Thymus (tissue), 11 donors: ENCODE measurements around the gene DAB1. TPM values are rescaled to one million over a fixed set of nuclear protein-coding genes. Genes with fewer than 3 reads are reported as not detected.

Experiments used
- DNase-seq, 9 donors: peaks; one replicate each; pipeline ENCODE4 v3.0.0-alpha.2; 2013; ENCODE audit warnings: low spot score in 9 of 9, low read depth in 6 of 9, missing footprints in 1 of 9
- H3K27ac ChIP-seq, 2 donors: one replicate each; pipeline ENCODE4 v1.5.1; 2013; ENCODE audit warnings: control low read depth in 1 of 2, low read depth in 1 of 2, low read length in 1 of 2, mild to moderate bottlenecking in 1 of 2, moderate library complexity in 1 of 2
- H3K27me3 ChIP-seq, 2 donors: one replicate each; pipeline ENCODE4 v1.5.1; 2013; ENCODE audit warnings: low read length in 1 of 2; ENCODE audit not compliant: control insufficient read depth in 2 of 2, insufficient read depth in 1 of 2
- H3K36me3 ChIP-seq, 2 donors: one replicate each; pipeline ENCODE4 v1.5.1; 2013; ENCODE audit warnings: low read length in 1 of 2, mild to moderate bottlenecking in 1 of 2, moderate library complexity in 1 of 2; ENCODE audit not compliant: control insufficient read depth in 2 of 2, insufficient read depth in 2 of 2
- H3K4me1 ChIP-seq, 2 donors: one replicate each; pipeline ENCODE4 v1.5.1; 2013; ENCODE audit warnings: low read length in 2 of 2; ENCODE audit not compliant: control insufficient read depth in 2 of 2, insufficient read depth in 2 of 2
- H3K4me3 ChIP-seq, 2 donors: one replicate each; pipeline ENCODE4 v1.5.1; 2013; ENCODE audit warnings: low read length in 2 of 2, control low read depth in 1 of 2, mild to moderate bottlenecking in 1 of 2
- H3K9me3 ChIP-seq, 2 donors: one replicate each; pipeline ENCODE4 v1.5.1; 2013; ENCODE audit warnings: low read length in 1 of 2, mild to moderate bottlenecking in 1 of 2; ENCODE audit not compliant: control insufficient read depth in 2 of 2, insufficient read depth in 1 of 2
- WGBS: extraction: QIAGEN DNeasy Blood & Tissue Kit; methylation state at CpG from one replicate; pipeline ENCODE4 v1.1.7; 2013; 5-methylcytosine and 5-hydroxymethylcytosine counted together
- polyA plus RNA-seq: library from polyadenylated mRNA; stranded (reverse); fragments of 200-250 nt; gene quantifications from one replicate; pipeline ENCODE4 v1.2.3, GENCODE V29; 2013
- total RNA-seq: library from RNA; stranded (reverse); fragments of 120-200 nt; gene quantifications from one replicate; pipeline ENCODE4 v1.2.4, GENCODE V29; 2013
- donor health status: healthy.

Gene DAB1
- total and polyA plus RNA-seq, 2 donors, result 0.09 to 0.23 TPM

GRCh38 chr1:57086154-57086553, 337.7 kb downstream of the DAB1 start:
- no peak overlapping the region for H3K4me3 ChIP-seq
- H3K27me3 ChIP-seq, result no peaks in the 10 kb centered on the region
- no peak overlapping the region for H3K27ac ChIP-seq
- WGBS, result 56% methylated on average over 6 of the region's 6 CpGs
- H3K4me1 ChIP-seq, result no peaks in the 10 kb centered on the region
- H3K9me3 ChIP-seq, result no peaks in the 10 kb centered on the region
- DNase-seq, result no peak
- H3K36me3 ChIP-seq, result no peaks in the 10 kb centered on the region

- Histone ChIP-seq H3K27ac (no peak overlapping the region), H3K4me3 (no peak overlapping the region)
- WGBS, result 74% methylated on average over 2 of the region's 2 CpGs
Observed at GRCh38 chr1:57084701-57085100, 339.2 kb downstream of the DAB1 start.

GRCh38 chr1:57082711-57083439, 341.0 kb downstream of the DAB1 start:
- Histone ChIP-seq H3K27ac (no peak overlapping the region), H3K4me1 (no peaks in the 10 kb centered on the region), H3K9me3 (no peaks in the 10 kb centered on the region), H3K36me3 (no peaks in the 10 kb centered on the region), H3K27me3 (no peaks in the 10 kb centered on the region), H3K4me3 (no peak overlapping the region)
- no peak for DNase-seq
- WGBS, result 84% methylated on average over 7 of the region's 7 CpGs

More at GRCh38 chr1:57084701-57085100, 339.2 kb downstream of the DAB1 start:
- no peaks in the 10 kb centered on the region for H3K27me3 ChIP-seq
- DNase-seq, result no peak
- H3K4me1 ChIP-seq, result no peaks in the 10 kb centered on the region
- no peaks in the 10 kb centered on the region for H3K9me3 ChIP-seq
- H3K36me3 ChIP-seq, result no peaks in the 10 kb centered on the region

GRCh38 chr1:57079454-57080157, 344.3 kb downstream of the DAB1 start:
- no peak for DNase-seq
- Histone ChIP-seq H3K4me1 (no peaks in the 10 kb centered on the region), H3K36me3 (no peaks in the 10 kb centered on the region), H3K27me3 (no peaks in the 10 kb centered on the region), H3K9me3 (no peaks in the 10 kb centered on the region), H3K27ac (no peak overlapping the region), H3K4me3 (no peak overlapping the region)
- 91% methylated on average over 5 of the region's 5 CpGs for WGBS

GRCh38 chr1:57072401-57073110, 351.3 kb downstream of the DAB1 start:
- H3K27ac ChIP-seq, result no peak overlapping the region
- DNase-seq, result no peak
- no peaks in the 10 kb centered on the region for H3K4me1 ChIP-seq
- no peaks in the 10 kb centered on the region for H3K27me3 ChIP-seq
- H3K36me3 ChIP-seq, result no peaks in the 10 kb centered on the region
- WGBS, result 86% methylated on average over 8 of the region's 8 CpGs
- no peak overlapping the region for H3K4me3 ChIP-seq
- no peaks in the 10 kb centered on the region for H3K9me3 ChIP-seq

- Histone ChIP-seq H3K4me1 (no peaks in the 10 kb centered on the region), H3K36me3 (no peaks in the 10 kb centered on the region), H3K4me3 (no peak overlapping the region), H3K27me3 (no peaks in the 10 kb centered on the region), H3K9me3 (no peaks in the 10 kb centered on the region), H3K27ac (no peak overlapping the region)
- WGBS, result 93% methylated on average over 3 of the region's 3 CpGs
- no peak for DNase-seq
Observed at GRCh38 chr1:57067863-57068262, 356.0 kb downstream of the DAB1 start.

- no peaks in the 10 kb centered on the region for H3K4me1 ChIP-seq
- 61% methylated on average over 4 of the region's 4 CpGs for WGBS
- no peak overlapping the region for H3K4me3 ChIP-seq
- H3K27ac ChIP-seq, result no peak overlapping the region
- DNase-seq, result no peak
- no peaks in the 10 kb centered on the region for H3K36me3 ChIP-seq
- H3K27me3 ChIP-seq, result no peaks in the 10 kb centered on the region
- no peaks in the 10 kb centered on the region for H3K9me3 ChIP-seq
Observed at GRCh38 chr1:57066980-57067610, 356.8 kb downstream of the DAB1 start.

- H3K27me3 ChIP-seq, result no peaks in the 10 kb centered on the region
- no peaks in the 10 kb centered on the region for H3K36me3 ChIP-seq
- no peak for DNase-seq
- 96% methylated on average over 3 of the region's 3 CpGs for WGBS
- no peak overlapping the region for H3K4me3 ChIP-seq
- no peak overlapping the region for H3K27ac ChIP-seq
- no peaks in the 10 kb centered on the region for H3K9me3 ChIP-seq
- no peaks in the 10 kb centered on the region for H3K4me1 ChIP-seq
Observed at GRCh38 chr1:57065442-57065841, 358.4 kb downstream of the DAB1 start.
